Prostate gland (tissue), 2 donors: ENCODE data around the gene GJC1. TPM values are rescaled to one million over a fixed set of nuclear protein-coding genes. Genes with fewer than 3 reads are reported as not detected.

Experiments
- DNase-seq: peaks from one replicate; pipeline ENCODE4 v3.0.0-alpha.2; 2019; ENCODE audit warnings: low spot score
- H3K27ac ChIP-seq, 2 donors: fragments of 200-600 bp; sonication (generic); 2 replicates each; pipeline ENCODE4 v1.5.1; 2017 to 2019
- H3K27me3 ChIP-seq: fragments of 200-600 bp; sonication (generic); replicated peaks from 2 replicates; pipeline ENCODE4 v1.5.1; 2019; ENCODE audit not compliant: insufficient read depth
- H3K36me3 ChIP-seq, 2 donors: fragments of 200-600 bp; sonication (generic); 1 replicate in 1 of 2; 2 replicates in 1 of 2; pipeline versions ENCODE4 v1.5.1 to v1.8.1; 2017 to 2019
- H3K4me1 ChIP-seq: fragments of 200-600 bp; sonication (generic); replicated peaks from 2 replicates; pipeline ENCODE4 v1.5.1; 2019
- H3K4me3 ChIP-seq, 2 donors: fragments of 200-600 bp; sonication (generic); 2 replicates each; pipeline ENCODE4 v1.5.1; 2017 to 2019
- H3K9me3 ChIP-seq: fragments of 200-600 bp; sonication (generic); 2 replicates; pipeline ENCODE4 v1.5.1; 2017
- POLR2A ChIP-seq: fragments of 450-650 bp; IDR thresholded peaks from one replicate; pipeline ENCODE4 v1.6.1; 2016; ENCODE audit warnings: antibody characterized with exemption, mild to moderate bottlenecking
- POLR2AphosphoS5 ChIP-seq: sonication (generic); formaldehyde crosslinking; IDR thresholded peaks from one replicate; pipeline ENCODE4 v1.6.1; 2017; ENCODE audit warnings: antibody characterized with exemption
- WGBS: methylation state at CpG from one replicate; pipeline ENCODE4 v1.1.5; 2018; 5-methylcytosine and 5-hydroxymethylcytosine counted together
- intact Hi-C: fragments of 100-400 bp; cut with DNase I; formaldehyde crosslinking; loops from one replicate; pipeline ENCODE4 v1.14.2; 2022
- total RNA-seq, 2 donors: library from RNA; depleted of rRNA; stranded (reverse); fragments of >200 nt; gene quantifications; one replicate each; pipeline ENCODE4 v1.1.0, GENCODE V29; 2016
- TF ChIP-seq, protein P1 (sequence below), 4 experiments: fragments of 200-600 bp in 2 of 4; fragments of 450-650 bp in 2 of 4; sonication (generic) in 2 of 4; IDR thresholded peaks; 1 replicate in 3 of 4; 2 replicates in 1 of 4; pipeline ENCODE4 v1.5.1; 2016 to 2019; ENCODE audit warnings: antibody characterized with exemption in 4 of 4, mild to moderate bottlenecking in 2 of 4, moderate library complexity in 2 of 4

The GJC1 gene
- total RNA-seq, 2 donors from 2014 or later: 5.3 to 18.3 TPM

DNA sequence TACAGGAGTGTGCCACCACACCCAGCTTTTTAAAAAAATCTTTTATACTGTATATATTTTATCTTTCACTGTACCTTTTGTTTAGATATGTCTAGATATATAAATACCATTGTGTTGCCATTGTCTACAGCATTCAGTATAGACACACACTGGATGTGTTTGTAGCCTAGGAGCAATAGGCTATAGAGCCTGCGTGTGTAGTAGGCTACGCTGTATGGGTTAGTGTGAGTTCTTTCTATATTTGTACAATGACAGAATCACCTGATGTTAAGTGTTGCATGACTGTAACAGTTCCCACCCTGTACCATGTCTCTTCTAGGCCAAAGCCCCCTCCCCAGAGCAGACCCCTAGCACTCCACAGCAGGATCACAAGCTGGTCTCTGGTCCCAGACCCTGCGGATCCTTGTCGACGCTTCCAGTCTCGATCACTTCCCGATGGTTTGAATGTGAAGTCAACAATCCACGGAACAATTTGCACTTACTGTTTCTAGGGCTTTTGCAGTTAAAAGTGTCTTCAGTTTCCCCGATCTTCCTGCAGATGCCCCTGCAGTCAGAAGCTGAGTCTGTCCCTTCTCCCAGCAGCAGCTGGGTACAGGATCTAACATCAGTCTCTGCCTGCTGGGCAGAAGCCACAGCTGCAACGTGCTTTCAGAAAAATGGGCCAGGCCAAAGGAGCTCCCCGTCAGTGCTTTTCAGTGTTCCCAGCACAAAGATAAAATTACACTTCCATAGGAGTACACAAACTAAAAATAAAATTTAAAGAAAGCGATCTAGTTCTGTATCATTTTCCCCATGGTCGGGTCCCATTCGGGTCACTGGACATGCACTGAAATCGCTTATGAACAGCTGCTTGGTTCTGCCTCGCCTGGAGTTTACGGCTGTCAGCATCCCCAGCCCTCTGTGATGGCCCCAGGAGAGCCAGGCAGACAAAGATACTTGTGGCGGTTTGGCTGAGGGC, 35.9 kb downstream of the GJC1 start:
- DNase-seq: no peak
- WGBS: 74% methylated on average over 18 of the region's 18 CpGs
- no peaks in the 10 kb centered on the region for H3K9me3 ChIP-seq
- intact Hi-C loops: no loop called here
- no peak for TF ChIP-seq POLR2A
- TF ChIP-seq, protein P1, sequence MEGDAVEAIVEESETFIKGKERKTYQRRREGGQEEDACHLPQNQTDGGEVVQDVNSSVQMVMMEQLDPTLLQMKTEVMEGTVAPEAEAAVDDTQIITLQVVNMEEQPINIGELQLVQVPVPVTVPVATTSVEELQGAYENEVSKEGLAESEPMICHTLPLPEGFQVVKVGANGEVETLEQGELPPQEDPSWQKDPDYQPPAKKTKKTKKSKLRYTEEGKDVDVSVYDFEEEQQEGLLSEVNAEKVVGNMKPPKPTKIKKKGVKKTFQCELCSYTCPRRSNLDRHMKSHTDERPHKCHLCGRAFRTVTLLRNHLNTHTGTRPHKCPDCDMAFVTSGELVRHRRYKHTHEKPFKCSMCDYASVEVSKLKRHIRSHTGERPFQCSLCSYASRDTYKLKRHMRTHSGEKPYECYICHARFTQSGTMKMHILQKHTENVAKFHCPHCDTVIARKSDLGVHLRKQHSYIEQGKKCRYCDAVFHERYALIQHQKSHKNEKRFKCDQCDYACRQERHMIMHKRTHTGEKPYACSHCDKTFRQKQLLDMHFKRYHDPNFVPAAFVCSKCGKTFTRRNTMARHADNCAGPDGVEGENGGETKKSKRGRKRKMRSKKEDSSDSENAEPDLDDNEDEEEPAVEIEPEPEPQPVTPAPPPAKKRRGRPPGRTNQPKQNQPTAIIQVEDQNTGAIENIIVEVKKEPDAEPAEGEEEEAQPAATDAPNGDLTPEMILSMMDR (IDR thresholded peaks at IDR 0.05): no peak
- no peak for TF ChIP-seq POLR2AphosphoS5
- no peaks in the 10 kb centered on the region for H3K27me3 ChIP-seq
- no peaks in the 10 kb centered on the region for H3K4me1 ChIP-seq
- peak overlapping the region in 1 of 2 donors; percentile 33 for H3K27ac ChIP-seq
- no peak overlapping the region for H3K4me3 ChIP-seq
- H3K36me3 ChIP-seq: no peaks in the 10 kb centered on the region

DNA sequence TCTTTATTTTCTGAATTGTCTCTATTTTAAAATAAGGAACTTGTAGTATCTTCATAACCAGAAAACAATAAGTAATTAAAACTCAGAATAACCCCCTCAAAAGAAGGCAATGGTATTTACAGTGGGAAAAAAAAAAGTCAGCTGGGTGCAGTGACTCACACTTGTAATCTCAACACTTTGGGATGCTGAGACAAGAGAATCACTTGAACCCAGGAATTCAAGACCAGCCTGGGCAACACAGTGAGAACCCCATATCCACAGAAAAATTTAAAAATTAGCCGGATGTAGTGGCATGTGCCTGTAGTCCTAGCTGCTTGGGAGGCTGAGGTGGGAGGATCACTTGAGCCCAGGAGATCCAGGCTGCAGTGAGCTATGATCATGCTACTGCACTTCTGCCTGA, 37.8 kb downstream of the GJC1 start:
- no peak overlapping the region for H3K27ac ChIP-seq
- H3K4me1 ChIP-seq: no peaks in the 10 kb centered on the region
- intact Hi-C loops: no loop called here
- DNase-seq: no peak
- WGBS: 94% methylated on average over 1 of the region's 1 CpG
- no peaks in the 10 kb centered on the region for H3K9me3 ChIP-seq
- no peaks in the 10 kb centered on the region for H3K27me3 ChIP-seq
- no peak overlapping the region for H3K4me3 ChIP-seq
- TF ChIP-seq POLR2A (no peak), POLR2AphosphoS5 (no peak)
- TF ChIP-seq, protein P1 (IDR thresholded peaks at IDR 0.05): no peak
- no peaks in the 10 kb centered on the region for H3K36me3 ChIP-seq

DNA sequence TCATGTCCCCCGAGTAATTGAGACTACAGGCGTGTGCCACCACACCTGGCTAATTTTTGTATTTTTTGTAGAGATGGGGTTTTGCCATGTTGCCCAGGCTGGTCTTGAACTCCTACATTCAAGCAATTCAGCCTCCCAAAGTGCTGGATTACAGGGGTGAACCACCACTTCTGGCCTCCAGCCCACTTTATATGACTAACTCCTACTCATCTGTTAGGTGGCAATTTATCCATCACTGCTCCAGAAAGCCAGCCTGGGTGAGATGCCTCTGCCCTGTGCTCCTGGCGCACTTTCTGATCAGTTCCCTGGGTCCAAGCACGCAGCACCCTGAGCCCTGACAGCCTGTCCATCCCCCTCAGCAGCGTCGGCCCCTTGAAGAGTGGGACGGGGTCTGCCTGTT, 41.9 kb downstream of the GJC1 start:
- no peak overlapping the region for H3K27ac ChIP-seq
- H3K36me3 ChIP-seq: no peaks in the 10 kb centered on the region
- no peaks in the 10 kb centered on the region for H3K9me3 ChIP-seq
- WGBS: 88% methylated on average over 7 of the region's 7 CpGs
- no peak for DNase-seq
- no peak for TF ChIP-seq POLR2A
- TF ChIP-seq, protein P1 (IDR thresholded peaks at IDR 0.05): no peak
- no peak for TF ChIP-seq POLR2AphosphoS5
- no peak overlapping the region for H3K4me3 ChIP-seq
- H3K27me3 ChIP-seq: no peaks in the 10 kb centered on the region
- intact Hi-C loops: loop anchor here (5.0 kb wide), 1 partner anchor 39 kb away; no protein-coding TSS in a partner anchor
- H3K4me1 ChIP-seq: no peaks in the 10 kb centered on the region

DNA sequence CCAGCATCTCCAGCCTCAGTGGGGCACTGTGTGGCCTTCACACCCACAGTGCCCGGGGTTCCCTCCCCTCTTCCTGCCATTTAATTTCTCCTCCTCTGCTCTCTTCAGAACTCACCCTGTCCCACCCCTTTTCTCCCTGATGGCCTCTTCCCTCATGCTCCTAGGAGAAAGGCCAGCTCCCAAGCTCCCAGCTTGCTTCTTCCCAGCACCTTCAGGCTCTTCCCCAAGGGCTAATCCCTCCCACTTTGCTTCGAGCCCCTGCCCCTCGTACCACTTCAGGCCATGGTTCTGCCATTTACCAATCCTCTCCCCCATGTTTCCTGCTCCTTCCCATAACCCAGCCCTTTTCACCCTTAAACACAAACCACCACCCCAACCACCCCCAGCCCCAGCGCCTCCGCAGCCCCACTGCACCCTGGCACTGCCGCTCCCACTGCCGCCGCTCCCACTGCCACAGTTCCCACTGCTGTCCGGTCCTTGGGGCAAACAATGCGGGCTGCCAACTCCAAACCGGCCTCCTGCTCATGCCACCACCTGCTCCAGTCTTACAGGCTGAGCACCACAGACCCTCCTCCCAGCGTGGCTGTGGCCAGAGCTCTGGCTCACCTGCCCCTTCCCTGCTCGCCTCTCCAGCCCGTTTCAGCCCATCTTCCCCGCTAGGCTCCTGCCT, 42.7 kb downstream of the GJC1 start:
- Histone ChIP-seq H3K4me1 (no peaks in the 10 kb centered on the region), H3K36me3 (no peaks in the 10 kb centered on the region), H3K9me3 (no peaks in the 10 kb centered on the region), H3K27me3 (no peaks in the 10 kb centered on the region), H3K4me3 (no peak overlapping the region), H3K27ac (no peak overlapping the region)
- no peak for DNase-seq
- no peak for TF ChIP-seq POLR2A
- no peak for TF ChIP-seq POLR2AphosphoS5
- TF ChIP-seq, protein P1 (IDR thresholded peaks at IDR 0.05): no peak
- intact Hi-C loops: loop anchor here (5.0 kb wide), 1 partner anchor 40 kb away; no protein-coding TSS in a partner anchor
- 55% methylated on average over 15 of the region's 15 CpGs for WGBS
